Calu3 (cell line): ENCODE measurements around the gene PODXL2. TPM values are rescaled to one million over a fixed set of nuclear protein-coding genes. Genes with fewer than 3 reads are reported as not detected.

Experiments used
- BruUV-seq: library from RNA; stranded (reverse); fragments of 400-500 nt; replicated peaks from 2 replicates; lab custom pipeline; 2021; lab: Mats Ljungman, UMichigan
- CTCF ChIA-PET: fragments of 300-600 bp; sonication (Branson Sonifier 250); formaldehyde crosslinking; loops from one replicate; lab custom pipeline; 2022; ENCODE audit warnings: antibody characterized with exemption; lab: Charles Lee
- DNase-seq: peaks from one replicate; pipeline ENCODE4 v3.0.0; 2022
- H3K27ac Mint-ChIP-seq: one replicate; pipeline ENCODE4 v1.8.0; 2022; ENCODE audit warnings: mixed read lengths; ENCODE audit not compliant: unreplicated experiment
- H3K27me3 Mint-ChIP-seq: one replicate; pipeline ENCODE4 v1.8.0; 2022; ENCODE audit warnings: mixed read lengths; ENCODE audit not compliant: unreplicated experiment
- H3K36me3 Mint-ChIP-seq: one replicate; pipeline ENCODE4 v1.8.0; 2022; ENCODE audit warnings: mild to moderate bottlenecking, moderate library complexity, mixed read lengths; ENCODE audit not compliant: insufficient read depth, unreplicated experiment
- H3K4me1 Mint-ChIP-seq: one replicate; pipeline ENCODE4 v1.8.0; 2022; ENCODE audit warnings: mild to moderate bottlenecking, low read depth, mixed read lengths; ENCODE audit not compliant: unreplicated experiment
- H3K4me3 Mint-ChIP-seq: one replicate; pipeline ENCODE4 v1.8.0; 2022; ENCODE audit warnings: mild to moderate bottlenecking, low read depth, moderate library complexity, mixed read lengths; ENCODE audit not compliant: unreplicated experiment
- H3K9me3 Mint-ChIP-seq: one replicate; pipeline ENCODE4 v1.8.0; 2022; ENCODE audit warnings: low read depth, mixed read lengths; ENCODE audit not compliant: unreplicated experiment
- CTCF ChIP-seq: fragments of 200-600 bp; IDR thresholded peaks from one replicate; pipeline ENCODE4 v1.8.0; 2022; ENCODE audit warnings: antibody characterized with exemption; ENCODE audit not compliant: unreplicated experiment
- intact Hi-C: fragments of 100-400 bp; cut with micrococcal nuclease; formaldehyde crosslinking; loops from one replicate; pipeline ENCODE4 v1.10.0; 2022; ENCODE audit not compliant: unreplicated experiment
- total RNA-seq: library from RNA; stranded (reverse); gene quantifications from 2 replicates; pipeline ENCODE4 v1.2.3, GENCODE V29; 2022

Gene PODXL2
- total RNA-seq, 1 experiment from 2014 or later = 36.1 TPM

GRCh38 chr3:127669541-127670228 is 40.7 kb downstream of the PODXL2 start:
- CTCF ChIA-PET = interaction anchor here (0.6 kb wide), 1 partner anchor 72 kb away, joined by 3 read pairs; the partner anchor contains the start of gene MCM2
- Mint-ChIP-seq H3K9me3 (no peaks in the 10 kb centered on the region), H3K27me3 (no peaks in the 10 kb centered on the region), H3K27ac (no peak overlapping the region), H3K36me3 (peaks cover 44% of the 10 kb centered on the region), H3K4me3 (no peak overlapping the region), H3K4me1 (peaks cover 13% of the 10 kb centered on the region)
- BruUV-seq = no TSS peak
- intact Hi-C loops = no loop called here
- TF ChIP-seq CTCF = no peak
- DNase-seq = no peak

- no TSS peak for BruUV-seq
- CTCF ChIA-PET = no interaction called here
- Mint-ChIP-seq H3K36me3 (peaks cover 48% of the 10 kb centered on the region), H3K4me1 (peaks cover 13% of the 10 kb centered on the region), H3K27me3 (no peaks in the 10 kb centered on the region), H3K27ac (no peak overlapping the region), H3K9me3 (no peaks in the 10 kb centered on the region), H3K4me3 (no peak overlapping the region)
- intact Hi-C loops = no loop called here
- DNase-seq = no peak
- TF ChIP-seq CTCF = no peak
Observed at GRCh38 chr3:127670229-127670559, 41.2 kb downstream of the PODXL2 start.

GRCh38 chr3:127670761-127671522 is 42.0 kb downstream of the PODXL2 start:
- intact Hi-C loops = no loop called here
- TF ChIP-seq CTCF = no peak
- no peak for DNase-seq
- Mint-ChIP-seq H3K36me3 (peaks cover 48% of the 10 kb centered on the region), H3K27ac (peak overlapping the region; percentile 6), H3K27me3 (no peaks in the 10 kb centered on the region), H3K4me3 (peak overlapping the region; percentile 89), H3K9me3 (no peaks in the 10 kb centered on the region), H3K4me1 (peaks cover 13% of the 10 kb centered on the region)
- BruUV-seq = no TSS peak
- CTCF ChIA-PET = interaction anchor here (1.4 kb wide), 1 partner anchor 10 kb away, joined by 3 read pairs; no protein-coding TSS in a partner anchor

GRCh38 chr3:127671523-127672428 is 42.8 kb downstream of the PODXL2 start:
- CTCF ChIA-PET = interaction anchor here (0.5 to 1.6 kb wide), 5 partner anchors 11 to 148 kb away, joined by 3 to 5 read pairs (median 3); no protein-coding TSS in a partner anchor
- Mint-ChIP-seq H3K27ac (peak overlapping the region; percentile 92), H3K4me1 (peaks cover 13% of the 10 kb centered on the region), H3K4me3 (peak overlapping the region; percentile 89), H3K36me3 (peaks cover 48% of the 10 kb centered on the region), H3K27me3 (no peaks in the 10 kb centered on the region), H3K9me3 (no peaks in the 10 kb centered on the region)
- TF ChIP-seq CTCF = no peak
- BruUV-seq = no TSS peak
- peak; percentile 31 for DNase-seq
- intact Hi-C loops = no loop called here
